Stimulated activated CD4-positive, alpha-beta T cell treated with anti-CD3 and anti-CD28 coated beads, Interleukin-12 subunit alpha, Interleukin-12 subunit beta, amount 100 ng/mL, for 48 hours (primary cell): Measurements from ENCODE around the gene EFCC1.

ENCODE experiments used
- DNase-seq, 3 donors: peaks; one replicate each; pipeline ENCODE4 v3.0.0-alpha.2; 2020; ENCODE audit warnings: low read depth in 2 of 3, low spot score in 1 of 3

Gene EFCC1

DNA sequence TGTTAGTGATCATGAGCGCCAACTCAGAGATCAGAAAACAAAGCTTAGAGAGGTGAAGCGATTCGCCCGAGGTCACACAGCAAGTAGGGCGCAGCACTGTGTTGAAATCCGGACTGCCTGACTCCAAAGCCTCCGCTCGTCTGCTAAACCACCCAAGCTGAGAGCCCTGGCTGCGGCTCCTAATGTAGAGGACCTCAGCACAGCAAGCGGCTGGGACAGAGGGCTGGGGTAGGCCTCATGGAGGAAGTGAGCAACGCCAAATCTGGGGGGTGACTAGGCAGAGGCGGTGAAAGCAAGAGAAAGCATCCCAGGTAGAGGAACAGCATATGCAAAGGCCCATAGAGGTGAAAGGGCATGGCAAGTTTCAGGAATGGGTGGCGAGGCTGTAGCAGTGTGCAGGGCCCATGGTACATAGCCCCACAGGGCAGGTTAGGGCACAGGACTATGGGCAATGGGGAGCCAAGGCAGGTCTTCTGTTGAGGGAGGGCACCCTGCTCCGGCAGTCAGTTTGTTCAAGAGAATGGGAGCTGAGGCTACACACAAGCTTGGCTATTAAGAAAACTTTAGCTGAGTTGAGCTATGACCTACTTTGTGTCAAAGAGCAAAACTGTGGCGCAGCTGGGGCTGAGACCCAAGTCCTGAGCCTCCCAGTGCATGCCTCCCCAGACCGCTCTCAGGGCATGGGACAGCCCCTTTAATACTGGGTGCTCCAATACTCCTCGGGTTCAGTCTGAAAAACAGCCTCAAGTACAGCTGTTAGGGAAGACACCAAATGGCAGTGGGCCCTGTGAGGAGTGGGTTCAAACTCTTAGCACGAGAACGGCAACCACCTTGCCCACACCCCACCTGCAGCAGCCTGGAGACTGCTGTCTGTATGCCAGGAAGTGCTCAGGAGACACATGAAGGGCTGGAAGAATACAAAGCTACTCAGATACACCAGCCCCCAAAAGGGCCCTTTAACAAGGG, 6.2 kb upstream of the EFCC1 start:
- DNase-seq = no peak

DNA sequence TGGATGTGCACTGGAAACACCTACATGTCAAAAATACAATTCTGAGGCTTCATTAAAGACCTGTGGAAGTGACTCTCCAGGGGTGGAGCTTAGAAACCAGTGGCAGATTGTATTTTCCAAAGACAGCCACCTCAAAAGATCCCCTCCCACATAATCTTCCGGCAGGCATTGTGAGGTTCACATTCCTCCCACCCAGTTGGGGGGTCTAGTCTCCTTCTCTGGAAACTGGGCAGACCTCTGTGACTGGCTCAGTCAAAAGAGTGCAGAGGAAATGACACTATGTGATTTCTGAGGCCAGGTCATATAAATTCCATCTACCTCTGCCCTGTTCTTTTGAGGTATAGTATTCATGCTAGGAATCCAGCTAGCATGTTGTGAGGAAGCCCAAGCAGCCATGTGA, 5.4 kb upstream of the EFCC1 start:
- DNase-seq = no peak

DNA sequence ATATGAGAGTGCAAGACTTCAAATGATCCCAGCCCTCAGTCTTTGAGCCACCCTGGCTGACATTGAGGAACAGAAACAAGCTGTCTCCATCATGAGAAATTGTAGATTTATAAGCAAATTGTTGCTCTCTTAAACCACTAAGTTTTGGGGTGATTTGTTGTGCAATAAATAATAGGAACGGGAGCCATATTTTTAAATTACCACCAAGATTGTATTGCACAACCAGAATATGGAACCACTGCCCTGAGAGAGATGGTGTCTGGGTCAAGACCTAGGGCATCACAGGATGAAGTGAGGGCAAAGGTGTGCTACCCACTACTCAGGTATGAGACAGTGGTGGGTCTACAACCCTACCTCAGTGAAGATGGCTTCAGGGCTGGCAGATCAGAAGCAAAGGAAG, 4.9 kb upstream of the EFCC1 start:
- no peak for DNase-seq

DNA sequence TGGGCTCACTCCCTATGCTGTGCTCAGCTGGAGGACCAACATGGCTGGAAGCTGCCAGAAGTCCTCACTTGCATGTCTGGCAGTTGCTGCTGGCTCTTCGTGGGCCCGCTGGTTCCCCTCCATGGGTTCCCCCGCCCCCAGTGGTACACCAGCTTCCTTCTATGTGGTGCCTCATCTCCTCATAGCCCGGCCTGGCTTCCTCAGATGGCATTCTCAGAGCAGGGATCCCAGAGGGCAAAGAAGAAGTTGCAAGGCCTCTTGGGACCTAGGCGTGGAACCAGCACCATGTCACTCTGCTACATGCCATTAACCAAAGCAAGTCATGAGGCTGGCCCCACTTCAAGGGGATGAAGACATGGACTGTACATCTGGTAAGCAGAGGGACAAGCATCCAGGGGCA, 4.4 kb upstream of the EFCC1 start:
- no peak for DNase-seq

DNA sequence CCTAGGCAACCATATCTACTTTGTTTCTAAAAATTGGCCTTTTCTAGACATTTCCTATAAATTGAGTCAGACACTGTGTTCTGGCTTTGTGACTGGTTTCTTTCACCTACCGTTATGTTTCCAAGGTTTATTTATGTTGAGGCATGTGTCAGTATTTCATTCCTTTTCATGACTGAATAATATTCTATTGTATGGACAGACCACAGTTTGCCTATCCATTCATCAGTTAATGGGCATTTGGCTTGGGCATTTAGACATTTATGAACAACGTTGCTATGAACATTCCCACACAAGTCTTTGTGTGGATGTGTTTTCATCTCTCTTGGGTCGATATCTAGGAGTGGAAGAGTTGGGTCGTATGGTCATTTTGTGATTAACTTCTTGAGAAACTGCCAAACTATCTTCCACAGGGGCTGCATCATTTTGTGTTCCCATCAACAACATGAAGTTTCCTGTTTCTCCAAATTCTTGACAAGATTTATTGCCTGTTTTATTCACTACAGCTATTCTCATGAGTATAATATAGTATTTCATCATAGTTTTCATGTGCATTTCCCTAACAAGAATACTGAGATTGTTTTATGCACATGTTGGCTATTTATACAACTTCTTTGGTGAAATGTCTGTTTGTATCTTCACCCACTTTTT, 3.5 kb upstream of the EFCC1 start:
- no peak for DNase-seq

DNA sequence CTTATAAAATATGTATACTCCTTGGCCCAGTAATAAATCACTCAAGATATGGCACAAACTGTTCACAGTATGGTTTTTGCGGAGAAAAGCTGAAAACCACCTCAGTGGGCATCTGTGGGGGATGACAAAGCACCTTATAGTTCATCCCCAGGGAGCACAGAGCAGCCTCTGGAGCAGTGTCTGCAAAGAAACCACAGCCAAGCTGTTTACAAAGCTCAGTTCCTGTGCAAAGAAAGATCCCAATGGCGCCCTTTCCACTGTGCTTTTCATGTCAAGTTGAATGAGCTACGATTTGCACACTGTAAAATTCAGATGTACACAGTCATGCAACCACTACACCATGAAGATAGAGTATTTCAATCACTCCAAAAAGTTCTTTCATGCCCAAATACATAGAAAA, 2.5 kb upstream of the EFCC1 start:
- no peak for DNase-seq

DNA sequence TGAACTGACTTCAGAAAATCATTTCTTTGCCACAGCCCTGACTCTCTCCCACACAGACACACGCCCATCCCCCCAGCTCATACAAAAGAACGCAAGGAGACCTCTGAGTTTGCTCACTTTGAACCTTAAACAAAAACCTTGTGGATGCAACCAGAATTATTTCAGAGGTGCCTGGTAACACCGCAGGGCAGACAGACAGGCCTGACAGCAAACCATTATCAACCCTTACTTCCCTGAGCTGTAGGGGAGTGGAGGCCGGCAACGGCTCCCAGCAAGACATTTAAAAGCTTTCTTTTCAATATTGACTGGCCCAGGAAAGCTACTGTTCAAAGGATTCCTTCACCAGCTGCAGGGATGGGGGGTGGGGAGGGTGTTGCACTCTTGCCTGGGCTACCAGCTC, 2.0 kb upstream of the EFCC1 start:
- DNase-seq = no peak

DNA sequence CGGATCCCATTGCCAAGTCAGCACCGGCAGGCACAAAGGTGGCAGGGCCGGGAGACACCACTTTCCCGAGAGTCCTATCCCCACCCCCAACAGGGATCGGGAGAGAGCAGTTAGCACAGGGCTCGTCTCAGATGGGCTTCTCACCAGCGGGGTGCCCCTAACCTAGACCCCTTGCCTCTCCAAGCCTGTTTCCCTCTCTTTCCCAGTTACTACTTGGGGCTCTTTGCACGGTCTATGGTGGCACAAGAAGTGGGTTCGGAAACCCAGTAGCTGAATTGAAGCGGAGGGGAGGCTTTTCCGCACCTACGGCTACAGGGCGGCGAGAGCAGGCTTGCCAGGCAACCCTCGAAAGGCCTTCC, 383 bp upstream of the EFCC1 start:
- no peak for DNase-seq

DNA sequence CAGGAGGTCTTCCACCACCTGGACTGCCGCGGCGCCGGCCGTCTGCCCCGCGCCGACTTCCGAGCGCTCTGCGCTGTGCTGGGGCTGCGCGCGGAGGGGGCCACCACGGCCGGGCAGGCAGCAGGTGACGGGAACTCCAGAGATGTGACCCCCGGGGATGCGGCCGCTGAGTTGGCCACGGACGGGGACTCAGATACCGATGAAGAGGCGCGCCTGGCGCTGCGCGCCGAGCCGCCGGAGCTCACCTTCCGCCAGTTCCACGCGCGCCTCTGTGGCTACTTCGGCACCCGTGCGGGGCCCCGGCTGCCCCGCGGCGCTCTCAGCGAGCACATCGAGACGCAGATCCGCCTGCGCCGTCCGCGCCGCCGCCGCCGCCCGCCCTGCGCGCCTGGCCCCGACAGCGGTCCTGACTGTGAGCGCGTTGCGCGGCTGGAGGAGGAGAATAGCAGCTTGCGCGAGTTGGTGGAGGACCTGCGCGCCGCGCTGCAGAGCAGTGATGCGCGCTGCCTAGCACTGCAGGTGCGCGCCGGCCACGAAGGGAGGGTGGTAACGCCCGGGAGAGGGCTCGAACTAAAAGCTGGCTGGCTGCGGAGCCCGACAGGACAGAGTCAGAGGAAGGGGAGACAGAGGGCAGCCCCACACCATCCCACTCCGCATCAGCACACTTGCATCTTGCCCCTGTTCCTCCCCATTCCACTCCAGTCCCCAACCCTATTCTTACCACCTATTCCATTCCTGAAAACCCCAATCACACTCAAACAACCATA, 885 bp downstream of the EFCC1 start:
- DNase-seq = no peak

DNA sequence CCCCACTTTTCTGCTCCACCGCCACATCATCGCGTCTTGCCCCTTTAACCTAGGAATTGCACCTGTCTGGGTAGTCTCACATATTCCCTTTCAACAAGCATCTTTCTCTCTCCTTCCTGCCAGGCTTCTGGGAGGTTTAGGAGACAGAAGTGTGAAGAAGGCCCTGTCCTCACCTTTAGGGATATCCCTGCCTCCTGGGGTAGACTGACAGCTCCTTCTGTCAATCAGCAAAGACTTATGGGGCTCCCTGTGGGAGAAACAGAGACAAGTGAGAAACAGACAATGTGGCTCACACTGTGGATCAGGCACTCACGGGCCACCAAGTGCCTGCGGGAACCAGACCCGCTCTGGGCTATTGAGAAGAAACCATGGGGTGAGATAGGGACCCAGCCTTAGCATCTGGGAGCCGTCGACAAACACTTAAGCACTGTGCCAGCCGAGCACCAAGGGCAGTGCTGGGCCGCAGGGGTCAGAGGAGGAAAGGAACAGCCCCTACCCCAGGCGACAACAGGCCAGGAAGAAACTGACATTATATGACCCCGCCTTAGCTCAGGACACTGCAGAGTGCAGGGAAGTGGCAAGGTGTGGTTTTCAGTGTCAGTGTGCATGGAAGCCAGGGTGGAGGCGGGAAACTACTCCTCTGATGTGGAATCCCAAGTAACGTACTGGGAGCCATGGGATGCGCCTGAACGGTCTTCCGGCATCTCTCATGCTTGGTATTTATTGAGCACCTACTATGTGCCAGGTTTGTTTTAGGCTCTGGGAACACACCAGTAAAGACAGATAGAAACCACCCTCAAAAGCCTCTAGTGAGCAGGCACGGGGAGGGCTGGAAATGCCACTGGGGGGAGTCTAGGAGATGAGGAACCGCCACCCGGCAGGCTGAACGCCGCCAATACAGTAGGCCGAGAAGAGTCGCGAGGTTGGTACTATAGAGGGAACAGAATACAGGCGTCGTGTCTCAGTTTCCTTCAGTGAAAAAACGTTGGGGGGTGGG, 1.8 kb downstream of the EFCC1 start:
- DNase-seq = no peak

DNA sequence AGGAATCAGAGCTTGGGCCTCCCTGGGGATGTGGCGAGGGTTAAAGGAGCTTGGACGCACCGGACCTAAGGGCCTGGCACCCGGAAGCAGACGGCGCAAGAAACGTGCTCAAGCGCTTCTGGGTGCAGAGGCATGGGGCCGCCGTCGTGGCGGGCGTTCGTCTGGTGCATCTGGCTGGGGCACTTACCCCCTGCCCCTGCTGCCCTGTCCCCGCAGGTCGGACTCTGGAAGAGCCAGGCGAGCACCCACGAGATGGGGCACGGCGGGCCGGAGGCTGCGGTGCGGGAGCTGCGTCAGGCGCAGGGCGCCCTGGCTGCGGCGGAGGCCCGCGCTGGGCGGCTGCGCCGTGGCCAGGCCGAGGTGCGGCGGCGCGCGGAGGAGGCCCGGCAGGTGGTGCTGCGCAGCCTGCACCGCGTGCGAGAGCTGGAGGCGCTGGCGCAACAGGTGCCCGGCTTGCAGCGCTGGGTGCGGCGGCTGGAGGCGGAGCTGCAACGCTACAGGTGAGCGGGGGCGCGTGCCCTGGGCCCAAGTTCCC, 2.5 kb downstream of the EFCC1 start:
- DNase-seq = no peak

DNA sequence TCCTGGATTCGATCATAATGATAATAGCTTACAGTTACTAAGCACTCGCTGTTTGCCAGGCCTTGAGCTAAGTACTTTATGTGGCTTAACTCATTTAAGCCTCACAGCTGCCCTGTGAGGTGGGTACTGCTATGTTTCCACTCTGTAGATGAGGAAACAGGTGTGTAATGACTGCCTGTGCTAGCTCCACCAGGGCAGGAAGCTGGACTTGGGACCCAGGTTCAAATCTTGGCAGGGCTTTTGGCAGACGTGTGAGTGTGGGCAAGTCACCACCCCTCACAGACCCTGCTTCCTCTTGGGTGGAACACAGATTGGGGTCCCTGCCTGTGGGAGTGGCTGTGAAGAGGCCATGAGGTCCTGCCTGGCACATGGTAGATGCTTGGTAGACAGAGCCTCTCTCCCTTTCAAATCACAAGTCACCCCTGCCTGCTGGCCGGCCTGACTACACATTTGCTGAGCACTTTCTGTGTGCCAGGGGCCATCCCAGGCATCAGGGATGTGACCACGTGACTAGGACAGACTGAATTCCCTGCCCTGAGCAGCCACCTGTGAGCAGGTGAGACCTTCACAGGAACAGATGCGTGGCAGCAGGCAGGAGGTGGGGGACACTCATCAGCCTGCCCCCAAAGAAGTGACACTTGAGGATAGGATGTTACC, 3.7 kb downstream of the EFCC1 start:
- no peak for DNase-seq

DNA sequence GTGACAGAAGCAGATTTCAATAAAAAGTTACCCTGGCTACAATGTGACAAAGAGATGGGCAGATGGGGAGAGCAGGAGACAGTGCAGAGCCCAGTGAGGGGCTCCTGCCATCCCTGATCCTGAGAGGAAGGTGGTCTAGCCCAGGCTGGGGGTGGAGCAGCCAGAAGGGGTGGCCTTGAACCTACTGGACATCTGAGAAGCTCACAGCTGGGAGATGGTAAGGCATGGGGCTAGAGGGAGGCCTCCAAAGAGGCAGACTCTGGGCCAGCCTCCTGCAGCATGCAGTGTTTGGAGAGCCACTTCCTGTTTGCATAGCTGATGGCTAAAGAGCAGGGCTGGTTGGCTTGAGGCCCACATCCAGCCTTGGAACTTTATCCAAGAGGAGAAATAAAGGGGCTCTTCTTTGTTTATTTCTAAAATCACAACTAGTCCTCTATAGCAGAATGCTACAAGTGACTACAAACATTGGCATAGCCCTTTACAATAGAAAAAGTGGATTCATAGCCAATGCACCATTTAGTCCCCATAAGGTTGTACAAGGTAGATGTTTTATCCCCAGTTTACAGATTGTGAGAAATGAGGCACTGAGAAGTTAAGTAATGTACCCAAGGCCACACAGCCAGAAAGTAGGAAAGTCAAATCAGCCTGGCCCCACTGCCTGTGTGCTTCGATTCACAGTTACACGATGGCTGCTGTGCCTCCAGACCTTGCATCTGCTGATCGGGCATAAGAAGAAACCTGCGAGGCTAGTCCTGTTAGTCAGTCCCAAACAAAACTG, 4.6 kb downstream of the EFCC1 start:
- no peak for DNase-seq

DNA sequence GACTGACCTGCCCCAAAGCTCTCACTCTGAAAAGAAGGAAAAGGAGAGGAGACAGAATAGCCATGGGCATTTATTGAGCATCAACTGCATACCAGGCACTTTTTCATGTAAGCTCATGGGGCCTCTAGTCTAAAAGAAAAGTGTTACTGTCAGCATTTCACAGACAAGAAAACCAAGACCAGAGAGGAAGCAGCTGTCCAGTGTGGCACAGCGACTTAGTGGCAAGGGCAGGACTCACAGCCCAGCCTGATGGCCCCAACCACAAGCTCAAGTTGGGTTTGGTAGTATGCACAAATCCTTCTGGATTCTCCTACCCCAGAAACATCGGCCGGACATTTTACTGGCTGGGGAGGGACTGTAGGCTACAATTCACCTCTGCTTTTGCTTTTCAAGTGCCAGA, 5.8 kb downstream of the EFCC1 start:
- no peak for DNase-seq

DNA sequence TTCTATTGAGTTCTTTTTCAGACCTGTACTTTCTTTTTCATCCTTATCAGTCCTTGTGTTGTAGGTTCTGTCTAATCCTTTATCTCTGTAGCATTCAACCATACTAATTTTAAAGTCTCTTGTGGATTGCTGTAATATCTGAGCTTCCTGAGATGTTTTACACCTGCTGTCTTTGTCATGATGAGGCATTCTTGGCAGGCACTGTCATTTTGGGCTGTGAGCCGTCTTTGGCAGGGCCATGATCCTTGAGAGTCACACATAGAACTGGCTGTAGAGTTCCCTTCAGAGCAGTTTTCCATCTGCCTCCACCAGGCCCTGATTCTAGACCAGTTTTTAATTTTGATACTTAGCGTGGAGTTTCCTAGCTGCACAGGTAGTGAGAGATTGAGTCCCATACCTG, 6.7 kb downstream of the EFCC1 start:
- DNase-seq = no peak

DNA sequence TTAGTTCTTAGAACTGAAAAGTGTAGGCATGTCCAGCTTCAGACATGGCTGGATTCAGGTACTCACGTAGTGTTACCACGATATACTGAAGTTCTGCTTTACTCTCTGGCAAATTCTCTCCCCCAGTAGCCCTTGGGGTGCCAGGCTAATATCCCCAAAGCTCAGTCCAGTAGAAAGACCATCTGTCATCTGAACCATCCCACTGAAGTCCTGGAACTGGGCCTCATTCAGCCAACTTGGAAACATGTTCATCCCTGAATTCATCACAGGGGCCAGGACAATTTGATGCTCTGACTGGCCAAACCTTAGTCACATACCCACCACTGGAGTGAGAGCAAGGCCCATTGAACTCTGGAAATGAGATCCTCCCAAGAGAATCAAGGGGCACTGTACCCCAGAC, 8.2 kb downstream of the EFCC1 start:
- no peak for DNase-seq

DNA sequence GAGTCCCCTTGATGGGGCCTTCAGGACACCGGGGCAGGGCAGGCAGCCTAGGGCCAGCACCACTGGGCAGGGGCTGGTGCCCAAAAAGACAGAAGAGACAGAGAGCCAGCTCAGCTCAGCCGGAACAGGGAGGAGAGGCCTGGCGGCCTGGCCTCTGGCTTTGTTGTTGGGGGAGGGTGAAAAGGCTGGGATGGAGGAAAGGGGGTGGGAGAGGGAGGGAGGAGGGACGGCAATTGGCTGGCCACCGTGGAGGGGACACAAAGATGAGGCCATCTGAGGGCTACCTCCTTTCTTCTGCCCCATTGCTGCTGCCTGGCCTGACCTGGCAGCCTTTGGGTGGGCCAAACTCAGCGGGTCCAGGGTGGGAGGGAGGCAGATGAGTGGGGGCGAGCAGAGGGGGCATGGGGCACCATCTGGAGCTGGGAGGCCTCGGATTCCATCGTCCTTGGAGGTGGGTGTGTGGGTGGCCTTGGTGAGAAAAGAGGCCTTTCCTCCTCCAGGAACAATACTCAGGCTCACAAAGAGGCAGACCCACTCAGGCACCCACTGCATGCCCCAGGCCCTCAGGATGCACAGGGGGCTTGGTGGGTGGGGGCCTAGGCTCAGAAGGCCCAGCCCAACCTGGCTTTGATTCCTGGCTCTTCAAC, 9.3 kb downstream of the EFCC1 start:
- no peak for DNase-seq

DNA sequence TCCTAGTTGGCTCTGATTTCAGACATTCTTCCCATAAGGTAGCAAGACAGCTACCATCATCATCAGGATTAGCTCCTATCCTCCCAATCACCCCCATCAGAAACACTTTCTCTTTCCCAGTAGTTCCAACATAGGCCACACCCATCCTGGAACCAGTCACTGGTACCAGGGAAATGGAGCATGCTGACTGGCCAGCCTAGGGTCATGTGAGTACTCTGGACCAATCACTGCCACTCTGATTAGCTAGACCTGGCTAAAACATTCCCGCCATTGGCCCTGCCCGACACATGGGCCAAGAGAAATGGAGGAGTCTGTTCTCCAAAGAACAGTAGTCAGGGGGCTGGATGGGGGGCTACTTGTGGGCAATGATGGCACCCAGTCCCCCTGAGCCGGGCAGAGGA, 12.4 kb downstream of the EFCC1 start:
- no peak for DNase-seq

DNA sequence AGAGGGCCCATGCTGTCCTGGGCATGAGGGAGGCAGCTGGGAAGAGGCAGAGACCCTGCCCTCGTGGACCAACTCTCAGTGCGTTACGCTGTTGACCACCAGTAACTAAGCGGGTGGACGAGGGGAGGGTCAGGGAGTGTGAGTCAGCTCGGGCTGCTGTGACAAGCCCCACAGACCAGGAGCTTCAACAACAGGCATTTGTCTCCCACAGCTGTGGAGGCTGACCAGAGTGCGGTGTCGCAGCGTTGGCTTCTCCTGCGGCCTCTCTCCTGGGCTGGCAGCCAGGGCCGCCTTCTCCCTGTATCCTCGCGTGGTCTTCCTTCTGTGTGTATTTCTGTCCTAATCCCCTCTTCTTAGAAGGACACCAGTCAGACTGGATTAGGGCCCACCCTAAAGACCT, 13.0 kb downstream of the EFCC1 start:
- DNase-seq = no peak
